AG09319 (cell line): Measurements from ENCODE around the gene PARVG.

Experiments used
- DNase-seq: peaks from one replicate; pipeline ENCODE4 v3.0.0-alpha.2; 2010; ENCODE audit warnings: low read depth; ENCODE audit errors: extremely low read depth
- TF ChIP-seq, protein P1 (sequence below): IDR thresholded peaks from 2 replicates; pipeline ENCODE4 v1.5.1; 2011; ENCODE audit warnings: low read depth, mild to moderate bottlenecking, inconsistent platforms, low read length, moderate library complexity

The PARVG gene, protein sequence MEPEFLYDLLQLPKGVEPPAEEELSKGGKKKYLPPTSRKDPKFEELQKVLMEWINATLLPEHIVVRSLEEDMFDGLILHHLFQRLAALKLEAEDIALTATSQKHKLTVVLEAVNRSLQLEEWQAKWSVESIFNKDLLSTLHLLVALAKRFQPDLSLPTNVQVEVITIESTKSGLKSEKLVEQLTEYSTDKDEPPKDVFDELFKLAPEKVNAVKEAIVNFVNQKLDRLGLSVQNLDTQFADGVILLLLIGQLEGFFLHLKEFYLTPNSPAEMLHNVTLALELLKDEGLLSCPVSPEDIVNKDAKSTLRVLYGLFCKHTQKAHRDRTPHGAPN

DNA sequence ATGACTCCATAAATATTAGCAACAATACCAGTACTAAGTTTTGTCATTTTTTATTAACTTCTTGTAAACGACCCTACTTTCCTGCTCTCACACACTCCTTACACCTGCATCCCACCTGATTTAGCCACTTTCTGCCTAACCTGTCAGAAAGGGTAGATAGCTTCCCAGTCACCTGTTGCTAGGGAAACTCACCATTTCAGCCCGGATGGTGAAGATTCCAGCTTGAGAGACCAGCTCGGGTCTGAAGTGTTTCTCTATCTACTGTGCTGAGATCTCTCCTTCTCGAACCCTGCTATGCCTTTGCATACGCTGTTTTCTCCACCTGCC is at the start of gene PARVG:
Gene PARVG, plus strand, starts transcription at position 220 of the 327 bp plus-strand sequence. CDS start 2,405 bp downstream, outside the sequence.
- TF ChIP-seq, protein P1, sequence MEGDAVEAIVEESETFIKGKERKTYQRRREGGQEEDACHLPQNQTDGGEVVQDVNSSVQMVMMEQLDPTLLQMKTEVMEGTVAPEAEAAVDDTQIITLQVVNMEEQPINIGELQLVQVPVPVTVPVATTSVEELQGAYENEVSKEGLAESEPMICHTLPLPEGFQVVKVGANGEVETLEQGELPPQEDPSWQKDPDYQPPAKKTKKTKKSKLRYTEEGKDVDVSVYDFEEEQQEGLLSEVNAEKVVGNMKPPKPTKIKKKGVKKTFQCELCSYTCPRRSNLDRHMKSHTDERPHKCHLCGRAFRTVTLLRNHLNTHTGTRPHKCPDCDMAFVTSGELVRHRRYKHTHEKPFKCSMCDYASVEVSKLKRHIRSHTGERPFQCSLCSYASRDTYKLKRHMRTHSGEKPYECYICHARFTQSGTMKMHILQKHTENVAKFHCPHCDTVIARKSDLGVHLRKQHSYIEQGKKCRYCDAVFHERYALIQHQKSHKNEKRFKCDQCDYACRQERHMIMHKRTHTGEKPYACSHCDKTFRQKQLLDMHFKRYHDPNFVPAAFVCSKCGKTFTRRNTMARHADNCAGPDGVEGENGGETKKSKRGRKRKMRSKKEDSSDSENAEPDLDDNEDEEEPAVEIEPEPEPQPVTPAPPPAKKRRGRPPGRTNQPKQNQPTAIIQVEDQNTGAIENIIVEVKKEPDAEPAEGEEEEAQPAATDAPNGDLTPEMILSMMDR = no peak
- DNase-seq = no peak

DNA sequence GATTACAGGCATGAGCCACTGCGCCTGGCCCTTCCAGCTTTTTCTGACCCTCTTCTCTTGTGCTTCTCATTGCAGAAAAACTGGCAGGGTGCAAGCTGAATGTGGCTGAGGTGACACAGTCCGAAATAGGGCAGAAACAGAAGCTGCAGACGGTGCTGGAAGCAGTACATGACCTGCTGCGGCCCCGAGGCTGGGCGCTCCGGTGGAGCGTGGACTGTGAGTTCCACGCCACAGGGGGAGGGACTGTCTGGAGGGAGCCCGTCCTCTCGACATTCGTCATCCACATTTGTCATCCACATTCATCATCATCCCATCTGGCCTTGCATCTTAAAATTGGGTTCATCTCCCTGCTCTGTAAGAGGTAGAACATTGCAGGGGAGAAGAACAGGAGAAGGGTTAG is 49.3 kb upstream of the PARVG start:
- no peak for DNase-seq

DNA sequence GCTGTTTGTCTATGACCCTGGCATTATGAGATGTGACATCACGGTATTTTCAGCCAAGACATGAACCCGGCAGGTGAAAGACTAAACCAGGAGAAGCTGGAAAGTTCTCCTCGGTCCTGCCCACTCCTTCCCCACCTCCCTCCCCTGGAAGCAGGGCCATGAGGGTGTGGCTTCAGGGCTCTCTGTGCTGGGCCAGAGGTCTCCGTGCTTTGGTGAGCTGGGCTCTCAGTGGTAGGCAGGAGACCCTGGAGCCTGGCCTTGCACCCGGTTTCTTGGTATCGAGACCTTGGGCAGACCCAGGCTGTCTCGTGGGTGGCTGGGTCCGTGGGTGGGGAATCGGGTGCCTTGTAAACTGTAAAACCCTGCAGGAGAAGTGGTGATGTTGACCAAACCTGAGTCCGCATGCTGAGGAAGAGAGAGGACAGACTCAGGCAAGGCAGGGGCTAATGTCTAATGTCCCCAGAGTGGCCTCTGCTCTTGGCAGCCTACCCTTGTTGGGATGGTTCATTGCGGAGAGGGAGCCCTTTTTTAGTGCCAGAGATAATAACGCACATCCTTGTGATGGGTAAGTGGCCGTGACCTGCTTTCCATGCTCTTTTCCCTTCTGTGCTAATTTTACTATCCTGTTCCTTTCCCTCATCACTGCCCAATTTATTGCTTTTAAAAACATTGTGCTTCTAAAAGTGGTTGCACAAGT is 48.6 kb upstream of the PARVG start:
- no peak for DNase-seq
- TF ChIP-seq, protein P1 = no peak

More for the DNA sequence above, 49.3 kb upstream of the PARVG start:
- TF ChIP-seq, protein P1 = no peak

DNA sequence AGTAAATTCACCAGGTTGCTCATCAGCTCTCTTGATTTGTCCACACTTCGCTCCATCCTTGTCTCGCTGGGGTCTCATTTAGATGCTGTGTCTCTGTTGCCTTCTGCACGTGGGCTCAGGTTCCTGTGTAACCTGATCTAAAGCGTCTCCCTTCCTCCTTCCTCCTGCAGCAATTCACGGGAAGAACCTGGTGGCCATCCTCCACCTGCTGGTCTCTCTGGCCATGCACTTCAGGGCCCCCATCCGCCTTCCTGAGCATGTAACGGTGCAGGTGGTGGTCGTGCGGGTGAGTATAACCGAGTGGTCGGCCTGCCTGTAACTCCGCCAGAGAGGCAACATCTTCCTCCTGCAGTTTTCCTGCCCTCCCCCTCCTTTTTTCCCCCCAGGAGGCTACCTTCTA is 48.0 kb upstream of the PARVG start:
- DNase-seq = no peak
- TF ChIP-seq, protein P1 = no peak

DNA sequence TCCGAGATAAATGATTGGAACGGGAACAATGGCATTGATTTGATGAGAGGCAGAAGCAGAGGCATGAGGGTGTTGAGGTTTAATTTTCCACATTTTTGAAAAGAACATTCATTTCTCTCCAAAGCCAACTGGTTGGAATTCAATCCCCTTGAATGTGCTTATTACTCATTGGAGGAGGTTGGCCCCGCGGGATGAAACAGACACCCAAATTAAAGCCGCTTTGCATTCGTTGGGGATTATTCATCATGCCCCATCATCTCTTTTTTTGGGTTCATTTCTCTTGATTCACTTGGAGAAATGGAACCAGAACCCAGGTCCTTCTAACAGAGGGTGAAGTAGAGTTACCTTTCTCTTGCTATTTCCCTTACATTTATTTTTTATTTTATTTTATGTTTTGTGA is 47.6 kb upstream of the PARVG start:
- peak; percentile 15 for DNase-seq

DNA sequence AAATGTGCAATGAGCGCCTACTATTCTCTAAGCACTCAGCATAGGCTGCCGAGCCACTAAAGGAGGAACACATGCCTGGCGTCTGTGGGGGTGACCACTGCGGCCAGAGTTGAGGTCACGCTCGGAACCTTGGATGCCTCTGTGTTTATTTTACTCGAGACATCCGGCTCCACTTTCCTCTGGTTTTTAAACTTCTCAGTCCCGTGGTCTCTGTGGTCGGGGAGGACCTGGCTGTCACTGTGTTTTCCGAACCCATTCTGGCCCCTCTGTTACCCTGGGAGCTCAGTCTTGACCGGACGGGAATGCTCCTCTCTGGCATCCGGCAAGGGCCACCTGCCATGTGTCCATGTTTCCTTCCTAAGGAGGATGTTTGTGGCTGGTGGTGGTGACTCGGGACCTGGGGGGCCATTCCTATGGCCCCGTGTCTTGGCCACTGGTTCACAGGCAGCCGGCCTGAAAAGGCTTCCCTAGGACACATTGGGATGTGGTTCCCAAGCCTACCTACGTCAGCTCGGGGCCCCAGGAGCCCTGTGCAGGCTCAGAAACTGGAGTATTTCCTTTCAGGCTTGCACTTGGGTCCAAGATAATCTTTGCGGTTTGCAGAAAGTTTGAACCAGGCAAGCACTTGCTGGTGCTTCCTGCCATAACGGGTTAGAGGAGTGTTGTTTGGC is 46.7 kb upstream of the PARVG start:
- TF ChIP-seq, protein P1 = no peak
- DNase-seq = no peak

More for the DNA sequence above, 47.6 kb upstream of the PARVG start:
- TF ChIP-seq, protein P1 = no peak

DNA sequence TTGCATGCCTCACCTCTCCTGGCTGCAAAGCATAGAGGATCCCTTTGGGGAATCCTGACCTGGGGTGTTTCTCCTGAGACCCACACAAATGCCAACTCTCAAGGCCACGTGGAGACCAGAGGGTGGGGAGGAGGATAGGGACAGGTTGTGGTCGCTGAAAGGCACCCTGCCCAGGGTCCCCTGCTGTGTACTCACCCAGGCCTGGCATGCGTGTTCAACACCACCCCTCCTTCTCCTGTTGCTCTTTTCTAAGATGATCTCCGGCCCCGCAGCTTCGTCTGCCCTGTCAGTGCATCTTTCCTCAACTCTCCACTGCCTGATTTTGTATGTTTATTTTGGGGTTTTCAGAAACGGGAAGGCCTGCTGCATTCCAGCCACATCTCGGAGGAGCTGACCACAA is 44.6 kb upstream of the PARVG start:
- TF ChIP-seq, protein P1 = no peak
- DNase-seq = no peak
